CD14-positive monocyte (primary cell): ENCODE measurements around the gene SNAI3. TPM values are rescaled to one million over a fixed set of nuclear protein-coding genes. Genes with fewer than 3 reads are reported as not detected.
A peak's percentile ranks its signal among the peaks of the same experiment; 100 is the strongest.

Source experiments
- DNase-seq, 3 donors: peaks; one replicate each; pipeline ENCODE4 v3.0.0-alpha.2; 2011 to 2022
- H2AFZ ChIP-seq: 2 replicates; pipeline ENCODE4 v1.6.0; 2012; ENCODE audit warnings: mild to moderate bottlenecking, low read depth, low read length, inconsistent platforms; ENCODE audit not compliant: insufficient read depth, poor library complexity, severe bottlenecking
- H3K27ac ChIP-seq, 2 donors: 1 replicate in 1 of 2; 2 replicates in 1 of 2; pipeline ENCODE4 v1.5.1; 2012 to 2013; ENCODE audit warnings: low read length in 2 of 2, control low read depth in 1 of 2, inconsistent platforms in 1 of 2, low read depth in 1 of 2, mild to moderate bottlenecking in 1 of 2
- H3K27me3 ChIP-seq, 2 donors: one replicate each; pipeline versions ENCODE4 v1.6.0 to v1.6.1; 2011 to 2013; ENCODE audit warnings: low read length in 2 of 2; ENCODE audit not compliant: control insufficient read depth in 2 of 2, insufficient read depth in 2 of 2
- H3K36me3 ChIP-seq, 2 donors: replicated peaks in 1 of 2; 1 replicate in 1 of 2; 2 replicates in 1 of 2; pipeline versions ENCODE4 v1.5.1 to v1.6.1; 2012 to 2013; ENCODE audit warnings: low read length in 2 of 2, control low read depth in 1 of 2, inconsistent platforms in 1 of 2, mild to moderate bottlenecking in 1 of 2; ENCODE audit not compliant: insufficient read depth in 2 of 2, control insufficient read depth in 1 of 2
- H3K4me1 ChIP-seq, 2 donors: 1 replicate in 1 of 2; 2 replicates in 1 of 2; pipeline versions ENCODE4 v1.5.1 to v1.6.1; 2012 to 2013; ENCODE audit warnings: low read length in 2 of 2, control low read depth in 1 of 2, inconsistent platforms in 1 of 2, mild to moderate bottlenecking in 1 of 2, moderate library complexity in 1 of 2; ENCODE audit not compliant: insufficient read depth in 2 of 2, control insufficient read depth in 1 of 2
- H3K4me2 ChIP-seq: replicated peaks from 2 replicates; pipeline ENCODE3; 2012; ENCODE audit warnings: low read length, moderate library complexity, mild to moderate bottlenecking; ENCODE audit not compliant: poor library complexity, severe bottlenecking; ENCODE audit errors: extremely low read depth
- H3K4me3 ChIP-seq, 3 experiments: fragments of 200-600 bp in 1 of 3; sonication (generic) in 1 of 3; replicated peaks in 1 of 3; 1 replicate in 2 of 3; 2 replicates in 1 of 3; pipeline ENCODE4 v1.5.1; 2011 to 2013; ENCODE audit warnings: low read length in 3 of 3, mild to moderate bottlenecking in 3 of 3, control low read depth in 2 of 3, low read depth in 2 of 3, inconsistent platforms in 1 of 3, moderate library complexity in 1 of 3
- H3K79me2 ChIP-seq: 2 replicates; pipeline ENCODE4 v1.6.0; 2012; ENCODE audit warnings: mild to moderate bottlenecking, control low read depth, inconsistent platforms, low read length, moderate library complexity; ENCODE audit not compliant: insufficient read depth
- H3K9ac ChIP-seq: 2 replicates; pipeline ENCODE4 v1.6.0; 2017; ENCODE audit warnings: low read length, mild to moderate bottlenecking; ENCODE audit not compliant: insufficient read depth, poor library complexity, severe bottlenecking
- H3K9me3 ChIP-seq, 2 donors: replicated peaks in 1 of 2; 1 replicate in 1 of 2; 2 replicates in 1 of 2; pipeline versions ENCODE4 v1.5.1 to v1.6.1; 2012 to 2013; ENCODE audit warnings: low read length in 2 of 2, control low read depth in 1 of 2; ENCODE audit not compliant: control insufficient read depth in 1 of 2, insufficient read depth in 1 of 2
- H4K20me1 ChIP-seq: 2 replicates; pipeline ENCODE4 v1.6.0; 2012; ENCODE audit warnings: mild to moderate bottlenecking, low read length, control low read depth, moderate library complexity; ENCODE audit not compliant: insufficient read depth
- H3K27ac Mint-ChIP-seq, 7 donors: one replicate each; pipeline ENCODE4 v1.8.0; 2020; ENCODE audit warnings: mild to moderate bottlenecking in 7 of 7, mixed read lengths in 7 of 7, moderate library complexity in 6 of 7, inconsistent platforms in 2 of 7
- H3K27me3 Mint-ChIP-seq, 3 donors: one replicate each; pipeline ENCODE4 v1.8.0; 2021 to 2022; ENCODE audit warnings: low read depth in 3 of 3, mild to moderate bottlenecking in 3 of 3, mixed read lengths in 3 of 3, moderate library complexity in 3 of 3, inconsistent platforms in 1 of 3
- H3K36me3 Mint-ChIP-seq, 2 donors: one replicate each; pipeline ENCODE4 v1.8.0; 2020; ENCODE audit warnings: mixed read lengths in 2 of 2, inconsistent platforms in 1 of 2, mild to moderate bottlenecking in 1 of 2
- H3K4me1 Mint-ChIP-seq: one replicate; pipeline ENCODE4 v1.8.0; 2020; ENCODE audit warnings: mild to moderate bottlenecking, mixed read lengths
- H3K4me3 Mint-ChIP-seq, 2 donors: one replicate each; pipeline ENCODE4 v1.8.0; 2020; ENCODE audit warnings: mild to moderate bottlenecking in 2 of 2, mixed read lengths in 2 of 2, moderate library complexity in 1 of 2
- H3K9me3 Mint-ChIP-seq, 7 donors: one replicate each; pipeline ENCODE4 v1.8.0; 2020 to 2022; ENCODE audit warnings: mixed read lengths in 7 of 7, mild to moderate bottlenecking in 6 of 7, moderate library complexity in 6 of 7, inconsistent platforms in 2 of 7
- CTCF ChIP-seq: fragments of 200-600 bp; IDR thresholded peaks from one replicate; pipeline ENCODE4 v1.8.0; 2022; ENCODE audit warnings: antibody characterized with exemption, mild to moderate bottlenecking
- WGBS: methylation state at CpG from one replicate; pipeline ENCODE4 v1.1.5; 2013; ENCODE audit warnings: missing lambda C conversion rate; ENCODE audit not compliant: insufficient coverage; 5-methylcytosine and 5-hydroxymethylcytosine counted together
- intact Hi-C, 2 donors: fragments of 100-400 bp; cut with micrococcal nuclease; formaldehyde crosslinking; loops; one replicate each; pipeline versions ENCODE4 v1.15.0 to v1.15.1; 2023
- polyA plus RNA-seq, 3 donors: library from polyadenylated mRNA; depleted of rRNA in 1 of 3; unstranded in 2 of 3; stranded (reverse) in 1 of 3; fragments of 300-500 nt in 2 of 3; fragments of >200 nt in 1 of 3; fragmentation: Illumina TruSeq in 2 of 3; gene quantifications; 1 replicate in 2 of 3; 2 replicates in 1 of 3; pipeline ENCODE4 v1.2.3, GENCODE V29; 2012 to 2021

SNAI3 gene
- polyA plus RNA-seq, 3 donors = 4.2 to 6.4 (median 5.3) TPM

DNA sequence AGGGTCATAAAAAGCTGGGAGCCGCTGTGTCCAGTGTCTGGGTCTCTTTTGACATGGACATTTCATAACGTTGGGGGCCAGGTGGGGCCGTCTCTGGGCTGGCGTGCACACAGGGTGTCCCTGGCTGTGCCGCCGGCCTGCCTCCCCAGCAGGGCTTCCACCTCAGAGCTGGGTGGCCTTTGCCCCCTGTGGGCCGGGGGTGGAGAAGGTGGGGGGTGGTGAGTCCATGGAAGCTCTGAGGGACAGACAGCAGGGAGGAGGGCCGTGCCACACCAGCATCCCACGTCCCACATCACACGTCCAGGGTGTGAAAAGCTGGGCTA lies 908 bp upstream of the SNAI3 start:
- DNase-seq = no peak
- no peak for TF ChIP-seq CTCF
- Histone ChIP-seq H3K4me2 (peak overlapping the region; percentile 91), H3K36me3 (no peaks in the 10 kb centered on the region), H3K4me1 (peaks cover 63 to 69% of the 10 kb centered on the region in 2 donors), H3K27me3 (no peaks in the 10 kb centered on the region), H4K20me1 (peaks cover 4% of the 10 kb centered on the region), H2AFZ (no peak overlapping the region), H3K9me3 (no peaks in the 10 kb centered on the region), H3K9ac (no peak overlapping the region), H3K4me3 (peak overlapping the region in 1 of 3 experiments; percentile 94), H3K79me2 (peaks cover 21% of the 10 kb centered on the region), H3K27ac (no peak overlapping the region)
- H3K4me3 Mint-ChIP-seq = peak overlapping the region; percentile 80 to 86
- no peaks in the 10 kb centered on the region for H3K9me3 Mint-ChIP-seq
- peaks cover 8% of the 10 kb centered on the region in 2 donors for H3K36me3 Mint-ChIP-seq
- peak overlapping the region in 1 of 7 donors; percentile 30 for H3K27ac Mint-ChIP-seq
- 81% methylated on average over 6 of the region's 10 CpGs for WGBS
- peaks cover 59% of the 10 kb centered on the region for H3K4me1 Mint-ChIP-seq
- intact Hi-C loops = loop anchor here (2.0 to 10.0 kb wide), 5 partner anchors 14 to 92 kb away; partner anchors contain the start of genes CYBA (in 2 of the 2) and IL17C (in 1 of the 2)
- H3K27me3 Mint-ChIP-seq = peaks cover 13 to 19% (median 15%) of the 10 kb centered on the region in 3 donors

- Histone ChIP-seq H2AFZ (peak overlapping the region; percentile 76), H3K4me3 (peak overlapping the region; percentile 71 to 94 (median 89)), H3K9ac (peak overlapping the region; percentile 78), H3K36me3 (peaks cover 0 to 2% of the 10 kb centered on the region in 2 donors), H4K20me1 (peaks cover 4% of the 10 kb centered on the region), H3K4me1 (peaks cover 63 to 69% of the 10 kb centered on the region in 2 donors), H3K9me3 (no peaks in the 10 kb centered on the region), H3K27me3 (no peaks in the 10 kb centered on the region), H3K79me2 (peaks cover 22% of the 10 kb centered on the region), H3K27ac (peak overlapping the region; percentile 41 to 77), H3K4me2 (peak overlapping the region; percentile 91)
- Mint-ChIP-seq H3K27ac (peak overlapping the region in 5 of 7 donors; percentile 42 to 83 (median 58)), H3K4me1 (peaks cover 59% of the 10 kb centered on the region), H3K36me3 (peaks cover 9 to 11% of the 10 kb centered on the region in 2 donors), H3K27me3 (peaks cover 13 to 19% (median 15%) of the 10 kb centered on the region in 3 donors), H3K4me3 (peak overlapping the region; percentile 80 to 86), H3K9me3 (no peaks in the 10 kb centered on the region)
- DNase-seq = no peak
- intact Hi-C loops = loop anchor here (2.0 to 10.0 kb wide), 5 partner anchors 15 to 91 kb away; partner anchors contain the start of genes CYBA (in 2 of the 2) and IL17C (in 1 of the 2)
- WGBS = under 1% methylated on average over 23 of the region's 25 CpGs
- no peak for TF ChIP-seq CTCF
Measured at GRCh38 chr16:88686062-88686438, 257 bp downstream of the SNAI3 start.
